Small intestine (tissue), 7 donors: ENCODE results near the gene RNF123. TPM values are rescaled to one million over a fixed set of nuclear protein-coding genes. Genes with fewer than 3 reads are reported as not detected.

Source experiments
- DNase-seq, 2 donors: peaks; one replicate each; pipeline versions ENCODE4 v3.0.0 to v3.0.0-alpha.2; 2013
- FAIRE-seq: peaks from 2 replicates; lab custom pipeline; 2012; peaks lifted over from hg19 to GRCh38; lab: Jason Lieb, UNC
- H3K27ac ChIP-seq, 3 donors: one replicate each; pipeline ENCODE4 v1.5.1; 2013; ENCODE audit warnings: low read length in 2 of 3, mild to moderate bottlenecking in 2 of 3, control low read depth in 1 of 3, inconsistent platforms in 1 of 3, low read depth in 1 of 3, moderate library complexity in 1 of 3
- H3K27me3 ChIP-seq, 3 donors: one replicate each; pipeline ENCODE4 v1.6.1; 2013; ENCODE audit warnings: low read length in 3 of 3, inconsistent platforms in 1 of 3; ENCODE audit not compliant: control insufficient read depth in 3 of 3, insufficient read depth in 3 of 3
- H3K36me3 ChIP-seq, 3 donors: one replicate each; pipeline ENCODE4 v1.6.1; 2013; ENCODE audit warnings: low read length in 3 of 3, inconsistent platforms in 1 of 3, low read depth in 1 of 3, mild to moderate bottlenecking in 1 of 3, moderate library complexity in 1 of 3; ENCODE audit not compliant: control insufficient read depth in 3 of 3, insufficient read depth in 2 of 3
- H3K4me1 ChIP-seq, 3 donors: one replicate each; pipeline ENCODE4 v1.6.1; 2013; ENCODE audit warnings: low read length in 2 of 3, inconsistent platforms in 1 of 3, low read depth in 1 of 3, mild to moderate bottlenecking in 1 of 3, moderate library complexity in 1 of 3; ENCODE audit not compliant: control insufficient read depth in 3 of 3, insufficient read depth in 2 of 3
- H3K4me3 ChIP-seq, 3 donors: one replicate each; pipeline ENCODE4 v1.5.1; 2013; ENCODE audit warnings: low read length in 3 of 3, control low read depth in 1 of 3, inconsistent platforms in 1 of 3, low read depth in 1 of 3, mild to moderate bottlenecking in 1 of 3, moderate library complexity in 1 of 3
- H3K9me3 ChIP-seq, 2 donors: one replicate each; pipeline ENCODE4 v1.6.1; 2013; ENCODE audit warnings: low read depth in 1 of 2, low read length in 1 of 2; ENCODE audit not compliant: control insufficient read depth in 2 of 2, insufficient read depth in 1 of 2
- WGBS, 3 donors: extraction: QIAGEN DNeasy Blood & Tissue Kit; methylation state at CpG; one replicate each; pipeline ENCODE4 v1.1.7; 2013; 5-methylcytosine and 5-hydroxymethylcytosine counted together
- polyA plus RNA-seq, 4 donors: library from polyadenylated mRNA; stranded (reverse) in 3 of 4; unstranded in 1 of 4; fragments of 200-250 nt in 3 of 4; fragments of 120-200 nt in 1 of 4; gene quantifications; one replicate each; pipeline versions ENCODE4 v1.2.1 to v1.2.3, GENCODE V29; 2013
- donor health status: healthy with polysubstance abuse.
- donor health status: control.
- donor health status: control.
- donor health status: Bipolar disorder and iron deficiency.
- donor health status: healthy.

Gene RNF123
- polyA plus RNA-seq, 4 donors = 31.7 to 59.9 (median 38.0) TPM

DNA sequence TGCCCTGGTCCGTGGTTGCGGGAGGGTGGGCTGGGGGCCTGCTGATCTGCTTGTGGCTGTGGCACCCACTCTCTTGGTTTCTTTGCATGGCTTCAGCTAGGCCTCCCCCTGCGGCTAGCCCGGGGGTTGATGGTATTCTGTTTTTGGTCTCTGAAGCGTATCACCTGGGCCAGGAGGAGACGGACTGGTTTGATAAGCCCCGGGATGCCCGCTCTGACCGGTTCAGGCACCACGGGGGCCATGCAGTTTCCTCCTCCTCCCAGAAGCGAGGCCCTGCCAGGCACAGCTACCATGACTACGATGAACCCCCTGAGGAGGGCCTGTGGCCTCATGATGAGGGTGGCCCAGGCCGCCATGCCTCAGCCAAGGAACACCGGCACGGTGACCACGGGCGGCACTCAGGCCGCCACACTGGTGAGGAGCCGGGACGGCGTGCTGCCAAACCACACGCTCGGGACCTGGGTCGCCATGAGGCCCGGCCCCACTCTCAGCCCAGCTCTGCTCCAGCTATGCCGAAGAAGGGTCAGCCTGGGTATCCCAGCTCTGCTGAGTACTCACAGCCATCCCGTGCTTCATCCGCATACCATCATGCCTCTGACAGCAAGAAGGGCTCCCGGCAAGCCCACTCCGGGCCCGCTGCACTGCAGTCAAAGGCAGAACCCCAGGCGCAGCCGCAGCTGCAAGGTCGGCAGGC is 26.5 kb upstream of the RNF123 start:
- Histone ChIP-seq H3K4me1 (peaks cover 0 to 7% (median 0%) of the 10 kb centered on the region in 3 donors), H3K36me3 (no peaks in the 10 kb centered on the region), H3K4me3 (no peak overlapping the region), H3K27me3 (no peaks in the 10 kb centered on the region), H3K27ac (no peak overlapping the region), H3K9me3 (no peaks in the 10 kb centered on the region)
- DNase-seq (no peak), FAIRE-seq (no peak)
- WGBS, 3 donors = 90 to 96% (median 95%) methylated on average over 32 to 34 of the region's 34 CpGs

DNA sequence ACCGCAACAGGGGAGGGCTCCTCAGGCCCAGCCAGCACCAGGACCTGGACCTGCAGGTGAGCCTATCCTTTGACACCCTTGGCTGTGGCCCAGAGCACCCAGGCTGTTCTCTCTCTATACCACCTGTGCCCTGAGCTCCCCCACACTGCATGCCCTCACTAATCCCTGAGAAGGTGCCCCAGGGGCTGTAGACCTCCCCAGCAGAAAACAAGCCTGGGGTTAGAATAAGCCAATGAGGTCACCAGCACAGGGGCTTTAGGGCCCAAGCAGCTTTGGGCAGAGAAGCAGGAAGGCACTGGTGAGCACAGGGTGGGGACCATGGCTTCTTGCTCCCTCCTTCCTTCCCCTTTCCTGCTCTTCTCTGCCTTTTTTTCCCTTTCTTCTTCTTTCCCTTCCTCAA is 25.5 kb upstream of the RNF123 start:
- Histone ChIP-seq H3K9me3 (no peaks in the 10 kb centered on the region), H3K4me1 (peaks cover 0 to 14% (median 0%) of the 10 kb centered on the region in 3 donors), H3K27me3 (no peaks in the 10 kb centered on the region), H3K36me3 (no peaks in the 10 kb centered on the region), H3K27ac (no peak overlapping the region), H3K4me3 (no peak overlapping the region)
- FAIRE-seq = no peak
- 81 to 100% (median 90%) methylated on average over 1 of the region's 1 CpG for WGBS, 3 donors
- DNase-seq = no peak

DNA sequence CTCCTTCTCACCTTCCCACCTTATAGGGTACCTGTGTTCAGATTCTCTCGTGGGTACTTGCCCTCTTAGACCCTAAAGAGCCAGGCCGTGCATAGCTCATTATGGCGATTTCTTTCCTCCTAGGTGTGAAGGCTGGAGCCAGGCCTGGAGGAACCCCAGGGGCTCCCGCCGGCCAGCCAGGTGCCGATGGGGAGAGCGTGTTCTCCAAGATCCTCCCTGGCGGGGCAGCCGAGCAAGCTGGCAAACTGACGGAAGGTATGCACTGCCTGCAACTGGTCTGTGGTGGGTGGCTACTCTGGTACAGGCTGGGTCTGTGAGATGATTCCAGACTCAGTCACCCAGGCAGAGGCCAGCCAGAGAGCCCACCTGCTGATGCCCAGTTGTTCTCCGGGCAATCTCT is 25.1 kb upstream of the RNF123 start:
- H3K4me3 ChIP-seq = no peak overlapping the region
- no peaks in the 10 kb centered on the region for H3K36me3 ChIP-seq
- no peaks in the 10 kb centered on the region for H3K27me3 ChIP-seq
- H3K9me3 ChIP-seq = no peaks in the 10 kb centered on the region
- DNase-seq (no peak), FAIRE-seq (no peak)
- H3K27ac ChIP-seq = no peak overlapping the region
- 77 to 92% (median 85%) methylated on average over 11 of the region's 11 CpGs for WGBS, 3 donors
- peaks cover 0 to 14% (median 0%) of the 10 kb centered on the region in 3 donors for H3K4me1 ChIP-seq

GRCh38 chr3:49665822-49666519 is 23.4 kb upstream of the RNF123 start:
- Histone ChIP-seq H3K4me3 (no peak overlapping the region), H3K4me1 (peaks cover 0 to 14% (median 0%) of the 10 kb centered on the region in 3 donors), H3K27me3 (no peaks in the 10 kb centered on the region), H3K36me3 (peaks cover 0 to 2% (median 0%) of the 10 kb centered on the region in 3 donors), H3K9me3 (no peaks in the 10 kb centered on the region), H3K27ac (no peak overlapping the region)
- FAIRE-seq = no peak
- no peak for DNase-seq
- WGBS, 3 donors = 81 to 90% (median 88%) methylated on average over 5 to 6 of the region's 6 CpGs

DNA sequence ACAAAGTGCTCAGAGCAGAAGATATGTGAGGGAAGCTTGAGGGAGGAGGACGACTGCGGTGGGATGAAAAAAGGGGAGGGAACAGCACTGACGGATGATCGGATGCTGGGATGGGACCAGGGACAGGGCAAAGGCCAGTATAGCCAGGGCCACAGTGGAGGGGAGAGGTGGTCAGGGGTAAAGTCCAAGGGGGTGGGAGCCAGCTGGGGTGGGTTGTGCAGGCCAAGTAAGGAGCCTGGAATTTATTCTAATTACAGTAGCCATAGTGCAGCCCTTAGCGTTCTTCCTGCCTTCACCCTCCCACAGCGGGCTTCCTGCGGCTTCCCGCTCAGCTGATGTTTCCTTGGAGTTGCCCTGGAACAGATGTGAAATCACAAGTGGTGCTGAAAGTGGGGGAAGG is 22.8 kb upstream of the RNF123 start:
- Histone ChIP-seq H3K27me3 (no peaks in the 10 kb centered on the region), H3K27ac (no peak overlapping the region), H3K4me1 (peaks cover 0 to 14% (median 0%) of the 10 kb centered on the region in 3 donors), H3K4me3 (no peak overlapping the region), H3K36me3 (peaks cover 0 to 2% (median 0%) of the 10 kb centered on the region in 3 donors), H3K9me3 (no peaks in the 10 kb centered on the region)
- WGBS, 3 donors = 19 to 33% (median 31%) methylated on average over 8 of the region's 8 CpGs
- DNase-seq = no peak
- no peak for FAIRE-seq

GRCh38 chr3:49667701-49668413 is 21.5 kb upstream of the RNF123 start:
- no peak overlapping the region for H3K4me3 ChIP-seq
- 76 to 80% (median 76%) methylated on average over 25 of the region's 25 CpGs for WGBS, 3 donors
- FAIRE-seq (no peak), DNase-seq (no peak)
- H3K4me1 ChIP-seq = peaks cover 0 to 14% (median 0%) of the 10 kb centered on the region in 3 donors
- no peak overlapping the region for H3K27ac ChIP-seq
- no peaks in the 10 kb centered on the region for H3K27me3 ChIP-seq
- no peaks in the 10 kb centered on the region for H3K9me3 ChIP-seq
- H3K36me3 ChIP-seq = peaks cover 0 to 2% (median 0%) of the 10 kb centered on the region in 3 donors

GRCh38 chr3:49668414-49668797 is 21.0 kb upstream of the RNF123 start:
- no peaks in the 10 kb centered on the region for H3K9me3 ChIP-seq
- no peaks in the 10 kb centered on the region for H3K27me3 ChIP-seq
- WGBS, 3 donors = 12 to 34% (median 29%) methylated on average over 5 of the region's 5 CpGs
- H3K4me3 ChIP-seq = no peak overlapping the region
- peaks cover 0 to 2% (median 0%) of the 10 kb centered on the region in 3 donors for H3K36me3 ChIP-seq
- DNase-seq (no peak), FAIRE-seq (no peak)
- H3K27ac ChIP-seq = no peak overlapping the region
- peaks cover 3 to 19% (median 3%) of the 10 kb centered on the region in 3 donors for H3K4me1 ChIP-seq

DNA sequence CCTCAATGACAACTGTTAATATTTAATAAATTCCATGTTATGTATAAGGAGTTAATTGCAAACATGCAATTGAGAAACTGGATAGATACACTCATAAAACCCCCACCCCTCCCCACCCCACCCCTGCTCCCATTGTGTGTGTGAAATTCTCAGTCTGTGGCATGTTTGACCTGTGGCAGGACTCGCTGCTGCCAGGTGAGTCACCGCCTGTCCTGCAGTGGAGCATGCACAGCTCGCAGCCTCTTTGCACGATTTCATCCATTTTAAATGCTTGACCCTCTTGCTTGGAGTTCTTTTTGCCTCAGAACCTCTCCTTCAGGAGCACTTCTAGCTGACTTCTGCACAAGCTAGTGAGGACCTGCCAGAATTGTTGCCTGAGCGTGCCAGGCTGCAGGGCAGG is 20.5 kb upstream of the RNF123 start:
- FAIRE-seq = no peak

More for the DNA sequence above, 20.5 kb upstream of the RNF123 start:
- Histone ChIP-seq H3K27ac (no peak overlapping the region), H3K4me3 (no peak overlapping the region), H3K4me1 (peaks cover 3 to 19% (median 3%) of the 10 kb centered on the region in 3 donors), H3K36me3 (peaks cover 0 to 2% (median 0%) of the 10 kb centered on the region in 3 donors), H3K27me3 (no peaks in the 10 kb centered on the region), H3K9me3 (no peaks in the 10 kb centered on the region)
- DNase-seq = no peak
- 17 to 64% (median 31%) methylated on average over 5 of the region's 5 CpGs for WGBS, 3 donors
